Measurements from ENCODE around the gene DNAJC11.

DNAJC11 gene

DNA sequence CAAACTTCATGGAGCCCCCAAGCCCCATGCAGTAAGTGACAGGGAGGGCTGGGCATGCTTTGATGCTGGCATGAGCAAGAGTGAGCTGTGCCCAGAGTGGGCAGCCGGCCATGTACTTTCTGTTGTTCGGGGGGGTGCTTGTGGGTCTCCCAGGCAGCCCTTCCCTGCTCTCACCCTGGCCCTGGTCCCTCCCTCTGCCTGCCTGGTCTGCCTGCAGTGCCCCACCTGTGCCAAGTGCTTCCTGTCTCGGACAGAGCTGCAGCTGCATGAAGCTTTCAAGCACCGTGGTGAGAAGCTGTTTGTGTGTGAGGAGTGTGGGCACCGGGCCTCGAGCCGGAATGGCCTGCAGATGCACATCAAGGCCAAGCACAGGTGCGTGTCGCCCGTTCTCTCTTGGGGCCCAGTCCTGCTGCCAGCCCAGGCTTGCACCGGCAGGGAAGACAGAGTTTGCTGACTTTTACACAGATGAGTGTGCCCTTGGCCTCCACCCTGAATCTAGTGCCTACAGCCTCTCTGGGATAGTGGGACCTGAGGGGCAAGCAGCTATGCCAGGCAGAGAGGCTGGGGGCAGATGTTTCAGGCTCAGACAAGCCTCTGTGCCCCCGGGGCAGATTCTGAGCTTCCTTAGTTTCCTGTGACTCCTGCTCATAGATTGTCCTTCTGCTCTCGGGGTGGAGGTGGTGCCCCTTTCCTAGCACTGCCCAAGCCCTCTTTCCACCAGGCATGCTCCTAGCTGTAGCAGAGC, 114.2 kb downstream of the DNAJC11 start:
- in situ Hi-C loops (cut with HindIII; ENCODE audit: low sequenced_read_pairs): no loop called here

DNA sequence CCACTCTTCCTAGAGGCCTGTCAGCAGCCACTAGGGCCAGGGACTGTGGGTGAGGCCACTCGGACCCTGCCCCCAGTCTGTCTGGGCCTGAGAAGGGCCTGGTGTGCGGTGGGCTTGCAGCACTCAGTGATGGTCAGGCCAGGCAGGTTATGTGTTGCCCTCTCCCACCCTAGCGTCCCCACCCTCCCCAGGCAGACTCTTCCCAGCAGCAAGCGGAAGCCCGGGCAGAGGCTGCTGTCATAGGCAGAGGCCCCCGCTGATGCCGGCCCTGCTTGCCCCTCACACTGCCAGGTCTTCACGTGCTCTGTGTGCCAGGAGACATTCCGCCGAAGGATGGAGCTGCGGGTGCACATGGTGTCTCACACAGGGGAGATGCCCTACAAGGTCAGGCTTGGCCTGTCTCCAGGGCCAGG, 115.2 kb downstream of the DNAJC11 start:
- in situ Hi-C loops (cut with HindIII; ENCODE audit: low sequenced_read_pairs): no loop called here

DNA sequence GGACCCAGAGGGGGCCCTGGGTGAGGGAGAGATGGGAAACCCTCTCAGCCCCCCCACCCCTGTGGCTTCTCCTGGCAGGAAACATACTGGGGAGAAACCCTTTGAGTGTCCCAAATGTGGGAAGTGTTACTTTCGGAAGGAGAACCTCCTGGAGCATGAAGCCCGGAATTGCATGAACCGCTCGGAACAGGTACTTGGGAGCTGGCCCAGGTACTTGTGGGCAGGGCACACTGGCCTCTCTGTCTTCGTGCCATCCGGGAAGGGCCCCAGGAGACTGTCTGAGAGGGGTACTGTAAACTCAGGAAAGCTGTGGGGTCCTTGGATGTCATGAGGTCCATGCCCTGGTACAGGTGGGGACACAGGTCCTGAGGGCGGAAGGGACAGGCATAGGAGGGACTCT, 115.8 kb downstream of the DNAJC11 start:
- in situ Hi-C loops (cut with HindIII; ENCODE audit: low sequenced_read_pairs): no loop called here

DNA sequence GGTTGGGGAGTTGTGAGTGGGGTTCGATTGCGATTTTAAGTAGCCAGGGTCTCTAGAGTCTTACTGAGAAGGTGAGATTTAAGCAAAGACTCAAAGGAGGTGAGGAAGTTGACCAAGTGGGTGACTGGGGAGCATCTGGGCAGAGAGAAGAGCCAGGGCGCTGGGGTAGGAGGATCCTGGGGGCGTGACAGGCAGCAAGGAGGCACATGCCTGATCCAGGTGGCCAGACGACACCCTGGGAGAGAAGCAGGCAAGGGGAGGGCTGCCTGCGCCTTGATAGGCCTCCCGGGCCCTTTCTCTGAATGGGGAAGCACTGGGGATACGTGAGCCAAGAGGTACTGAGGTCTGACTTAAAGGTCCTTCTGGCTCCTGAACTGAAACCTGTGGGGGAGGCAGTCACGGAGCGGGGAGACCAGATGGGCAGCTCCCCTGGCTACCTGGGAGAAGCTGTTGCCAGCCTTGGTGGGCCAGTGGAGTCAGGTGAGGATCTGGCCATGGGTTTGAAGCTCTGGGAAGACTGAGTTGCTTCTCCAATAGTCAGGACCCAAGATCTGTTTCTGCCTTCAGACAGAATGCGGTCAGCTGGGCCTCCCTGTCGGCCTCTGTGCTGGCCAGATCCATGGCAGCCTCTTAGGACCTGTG, 116.4 kb downstream of the DNAJC11 start:
- in situ Hi-C loops (cut with HindIII; ENCODE audit: low sequenced_read_pairs): no loop called here

Measured in DLD1 (cell line).